ENCODE results near the gene ANXA11. TPM values are rescaled to one million over a fixed set of nuclear protein-coding genes. Genes with fewer than 3 reads are reported as not detected.

Gene ANXA11
- total and polyA plus RNA-seq, 3 experiments from 2014 or later, result 211 to 292 (median 217) TPM

DNA sequence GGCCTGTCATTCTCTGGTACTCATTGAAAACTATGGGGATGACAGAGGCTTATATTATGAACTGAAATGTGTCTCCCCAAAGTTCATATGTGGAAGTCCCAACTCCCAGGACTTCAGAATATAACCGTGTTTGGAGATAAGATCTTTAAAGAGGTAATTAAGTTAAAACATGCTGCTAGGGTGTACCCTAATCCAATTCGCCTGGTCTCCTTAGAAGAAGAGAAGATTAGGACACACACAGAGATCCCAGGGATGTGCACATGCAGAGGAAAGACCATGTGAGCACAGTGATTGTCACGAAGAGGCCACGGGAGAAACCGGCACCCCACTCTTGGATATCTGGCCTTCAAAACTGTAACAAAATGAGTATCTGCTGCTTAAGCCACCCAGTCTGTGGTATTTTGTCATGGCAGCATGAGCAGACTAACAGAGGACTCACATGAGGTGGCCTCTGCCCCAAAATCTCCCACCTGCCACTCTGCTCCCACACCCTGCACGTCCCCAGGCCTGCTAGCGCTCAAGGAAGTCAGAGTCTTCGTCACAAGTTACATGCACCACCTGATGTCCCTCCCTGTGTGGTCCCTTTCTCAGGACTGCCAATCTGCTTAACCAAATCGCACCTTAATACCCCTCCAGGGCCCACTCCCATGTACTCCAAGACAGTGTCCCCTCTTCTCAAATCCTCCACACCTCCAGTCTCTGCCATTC lies 46.0 kb downstream of the ANXA11 start:
- CTCF ChIA-PET, result interaction anchor here (1.2 to 2.3 kb wide), 3 partner anchors 15 to 45 kb away, joined by 4 to 9 read pairs (median 7); no protein-coding TSS in a partner anchor
- H3K36me3 Mint-ChIP-seq, result peaks cover 0 to 99% (median 42%) of the 10 kb centered on the region in 3 donors
- H3K4me1 ChIP-seq (ENCODE audit: insufficient read depth, low read length), result no peaks in the 10 kb centered on the region
- H3K9me3 ChIP-seq (ENCODE audit: low read length), result no peaks in the 10 kb centered on the region
- H3K27me3 ChIP-seq (ENCODE audit: insufficient read depth, low read length, poor library complexity, severe bottlenecking), result no peaks in the 10 kb centered on the region
- POLR2A ChIA-PET, result no interaction called here
- no peaks in the 10 kb centered on the region for H3K27me3 Mint-ChIP-seq
- no peak overlapping the region for H3K27ac ChIP-seq (ENCODE audit: low read depth, low read length)
- H3K36me3 ChIP-seq (ENCODE audit: insufficient read depth, low read length), result peaks cover 92% of the 10 kb centered on the region
- no peak overlapping the region for H3K4me3 Mint-ChIP-seq
- H3K4me1 Mint-ChIP-seq, result no peaks in the 10 kb centered on the region
- no peak for DNase-seq
- no peak overlapping the region for H3K4me3 ChIP-seq (ENCODE audit: low read length)
- peak overlapping the region in 5 of 8 donors; percentile 39 to 95 (median 82) for H3K27ac Mint-ChIP-seq
- H3K9me3 Mint-ChIP-seq, result no peaks in the 10 kb centered on the region

- Mint-ChIP-seq H3K9me3 (no peaks in the 10 kb centered on the region), H3K27me3 (no peaks in the 10 kb centered on the region), H3K4me1 (no peaks in the 10 kb centered on the region), H3K27ac (peak overlapping the region in 5 of 8 donors; percentile 23 to 62 (median 29)), H3K36me3 (peaks cover 0 to 99% (median 41%) of the 10 kb centered on the region in 3 donors), H3K4me3 (no peak overlapping the region)
- H3K36me3 ChIP-seq (ENCODE audit: insufficient read depth, low read length), result peaks cover 85% of the 10 kb centered on the region
- H3K4me3 ChIP-seq (ENCODE audit: low read length), result no peak overlapping the region
- H3K27ac ChIP-seq (ENCODE audit: low read depth, low read length), result peak overlapping the region; percentile 40
- H3K27me3 ChIP-seq (ENCODE audit: insufficient read depth, low read length, poor library complexity, severe bottlenecking), result no peaks in the 10 kb centered on the region
- DNase-seq, result peak in 1 of 5 donors; percentile 25
- H3K4me1 ChIP-seq (ENCODE audit: insufficient read depth, low read length), result no peaks in the 10 kb centered on the region
- ChIA-PET CTCF (interaction anchor here (1.1 to 2.0 kb wide), 2 partner anchors 15 to 64 kb away, joined by 3 to 7 read pairs; no protein-coding TSS in a partner anchor), POLR2A (no interaction called here)
- no peaks in the 10 kb centered on the region for H3K9me3 ChIP-seq (ENCODE audit: low read length)
Observed at GRCh38 chr10:80158598-80159127, 46.7 kb downstream of the ANXA11 start.

DNA sequence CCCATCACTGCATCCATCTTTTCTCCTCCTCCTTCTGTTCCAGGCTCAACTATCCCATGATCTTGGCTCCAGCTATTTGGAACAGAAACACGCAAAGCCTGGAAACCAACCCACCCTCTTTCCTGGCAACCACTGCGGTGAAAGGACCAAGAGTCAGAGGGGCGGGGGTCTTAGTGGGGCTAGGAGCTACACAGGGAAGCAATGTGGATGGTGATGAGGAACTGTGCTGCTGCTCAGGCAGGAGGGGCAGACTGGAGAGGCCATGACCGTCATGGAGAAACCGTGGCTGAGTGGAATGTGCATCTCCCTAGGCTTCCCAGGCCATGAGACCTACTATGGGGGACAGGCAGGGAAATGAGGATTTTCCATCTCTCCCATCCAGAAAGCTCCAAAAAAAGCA lies 47.2 kb downstream of the ANXA11 start:
- no peak for DNase-seq
- Histone ChIP-seq H3K27me3 (ENCODE audit: insufficient read depth, low read length, poor library complexity, severe bottlenecking) (no peaks in the 10 kb centered on the region), H3K4me3 (ENCODE audit: low read length) (no peak overlapping the region), H3K36me3 (ENCODE audit: insufficient read depth, low read length) (peaks cover 86% of the 10 kb centered on the region), H3K9me3 (ENCODE audit: low read length) (no peaks in the 10 kb centered on the region), H3K27ac (ENCODE audit: low read depth, low read length) (peak overlapping the region; percentile 40), H3K4me1 (ENCODE audit: insufficient read depth, low read length) (no peaks in the 10 kb centered on the region)
- Mint-ChIP-seq H3K27ac (peak overlapping the region in 3 of 8 donors; percentile 24 to 66 (median 33)), H3K4me1 (no peaks in the 10 kb centered on the region), H3K36me3 (peaks cover 0 to 99% (median 39%) of the 10 kb centered on the region in 3 donors), H3K27me3 (no peaks in the 10 kb centered on the region), H3K4me3 (no peak overlapping the region), H3K9me3 (no peaks in the 10 kb centered on the region)
- ChIA-PET POLR2A (no interaction called here), CTCF (interaction anchor here (1.1 to 2.0 kb wide), 2 partner anchors 14 to 65 kb away, joined by 3 to 7 read pairs; no protein-coding TSS in a partner anchor)

DNA sequence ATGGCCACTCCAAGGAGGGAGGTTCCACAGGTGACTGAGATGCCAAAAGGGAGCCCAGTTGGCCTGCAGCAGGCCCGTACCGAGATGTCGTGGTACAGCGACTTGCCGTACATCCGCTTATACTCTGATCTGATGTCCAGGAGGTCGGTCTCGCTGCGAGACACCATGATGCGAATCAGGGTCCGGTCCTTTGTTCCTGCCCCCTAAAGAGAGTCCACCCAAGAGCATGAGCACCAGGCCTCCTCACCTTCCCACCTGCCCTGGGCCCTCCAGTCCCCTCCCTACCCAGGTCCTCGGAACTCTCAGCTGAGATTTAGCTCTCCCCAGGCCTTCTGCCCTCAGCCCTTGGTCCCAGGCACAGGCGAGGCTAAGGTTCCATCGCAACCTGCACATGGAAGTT lies 47.8 kb downstream of the ANXA11 start:
- Histone ChIP-seq H3K36me3 (ENCODE audit: insufficient read depth, low read length) (peaks cover 87% of the 10 kb centered on the region), H3K4me3 (ENCODE audit: low read length) (no peak overlapping the region), H3K4me1 (ENCODE audit: insufficient read depth, low read length) (no peaks in the 10 kb centered on the region), H3K27me3 (ENCODE audit: insufficient read depth, low read length, poor library complexity, severe bottlenecking) (no peaks in the 10 kb centered on the region), H3K27ac (ENCODE audit: low read depth, low read length) (no peak overlapping the region), H3K9me3 (ENCODE audit: low read length) (no peaks in the 10 kb centered on the region)
- H3K36me3 Mint-ChIP-seq, result peaks cover 0 to 98% (median 39%) of the 10 kb centered on the region in 3 donors
- H3K9me3 Mint-ChIP-seq, result no peaks in the 10 kb centered on the region
- peak in 1 of 5 donors; percentile 40 for DNase-seq
- CTCF ChIA-PET, result interaction anchor here (1.1 to 2.0 kb wide), 3 partner anchors 14 to 65 kb away, joined by 3 to 7 read pairs (median 3); no protein-coding TSS in a partner anchor
- POLR2A ChIA-PET, result no interaction called here
- H3K4me3 Mint-ChIP-seq, result no peak overlapping the region
- H3K4me1 Mint-ChIP-seq, result no peaks in the 10 kb centered on the region
- peak overlapping the region in 3 of 8 donors; percentile 42 to 90 (median 66) for H3K27ac Mint-ChIP-seq
- H3K27me3 Mint-ChIP-seq, result no peaks in the 10 kb centered on the region

GRCh38 chr10:80156216-80156615 lies 49.1 kb downstream of the ANXA11 start:
- Mint-ChIP-seq H3K27ac (peak overlapping the region in 3 of 8 donors; percentile 23 to 73 (median 71)), H3K4me1 (no peaks in the 10 kb centered on the region), H3K27me3 (no peaks in the 10 kb centered on the region), H3K9me3 (no peaks in the 10 kb centered on the region), H3K4me3 (no peak overlapping the region), H3K36me3 (peaks cover under 1 to 98% (median 41%) of the 10 kb centered on the region in 3 donors)
- peak in 1 of 5 donors; percentile 7 for DNase-seq
- ChIA-PET POLR2A (no interaction called here), CTCF (interaction anchor here (1.1 to 2.7 kb wide), 3 partner anchors 13 to 66 kb away, joined by 3 to 12 read pairs (median 3); no protein-coding TSS in a partner anchor)
- Histone ChIP-seq H3K27ac (ENCODE audit: low read depth, low read length) (no peak overlapping the region), H3K4me3 (ENCODE audit: low read length) (no peak overlapping the region), H3K27me3 (ENCODE audit: insufficient read depth, low read length, poor library complexity, severe bottlenecking) (no peaks in the 10 kb centered on the region), H3K4me1 (ENCODE audit: insufficient read depth, low read length) (no peaks in the 10 kb centered on the region), H3K36me3 (ENCODE audit: insufficient read depth, low read length) (peaks cover 75% of the 10 kb centered on the region), H3K9me3 (ENCODE audit: low read length) (no peaks in the 10 kb centered on the region)

- Histone ChIP-seq H3K27me3 (ENCODE audit: insufficient read depth, low read length, poor library complexity, severe bottlenecking) (no peaks in the 10 kb centered on the region), H3K36me3 (ENCODE audit: insufficient read depth, low read length) (peaks cover 70% of the 10 kb centered on the region), H3K4me1 (ENCODE audit: insufficient read depth, low read length) (no peaks in the 10 kb centered on the region), H3K27ac (ENCODE audit: low read depth, low read length) (no peak overlapping the region), H3K4me3 (ENCODE audit: low read length) (no peak overlapping the region), H3K9me3 (ENCODE audit: low read length) (no peaks in the 10 kb centered on the region)
- CTCF ChIA-PET, result interaction anchor here (1.1 to 2.7 kb wide), 2 partner anchors 12 to 16 kb away, joined by 3 to 12 read pairs; no protein-coding TSS in a partner anchor
- peak overlapping the region in 5 of 8 donors; percentile 10 to 73 (median 40) for H3K27ac Mint-ChIP-seq
- H3K4me1 Mint-ChIP-seq, result no peaks in the 10 kb centered on the region
- peak overlapping the region in 1 of 7 donors; percentile 45 for H3K4me3 Mint-ChIP-seq
- POLR2A ChIA-PET, result no interaction called here
- peaks cover 5 to 98% (median 43%) of the 10 kb centered on the region in 3 donors for H3K36me3 Mint-ChIP-seq
- H3K9me3 Mint-ChIP-seq, result peaks cover 0 to 2% (median 0%) of the 10 kb centered on the region in 5 donors
- DNase-seq, result peak in 1 of 5 donors; percentile 16
- no peaks in the 10 kb centered on the region for H3K27me3 Mint-ChIP-seq
Observed at GRCh38 chr10:80155696-80156215, 49.6 kb downstream of the ANXA11 start.

- POLR2A ChIA-PET, result no interaction called here
- Mint-ChIP-seq H3K4me1 (no peaks in the 10 kb centered on the region), H3K4me3 (no peak overlapping the region), H3K9me3 (peaks cover 0 to 6% (median 0%) of the 10 kb centered on the region in 5 donors), H3K27ac (peak overlapping the region in 4 of 8 donors; percentile 10 to 87 (median 27)), H3K27me3 (no peaks in the 10 kb centered on the region), H3K36me3 (peaks cover 11 to 98% (median 43%) of the 10 kb centered on the region in 3 donors)
- CTCF ChIA-PET, result interaction anchor here (2.7 kb wide), 1 partner anchor 12 kb away, joined by 12 read pairs; no protein-coding TSS in a partner anchor
- Histone ChIP-seq H3K36me3 (ENCODE audit: insufficient read depth, low read length) (peaks cover 70% of the 10 kb centered on the region), H3K27ac (ENCODE audit: low read depth, low read length) (no peak overlapping the region), H3K27me3 (ENCODE audit: insufficient read depth, low read length, poor library complexity, severe bottlenecking) (no peaks in the 10 kb centered on the region), H3K4me3 (ENCODE audit: low read length) (no peak overlapping the region), H3K9me3 (ENCODE audit: low read length) (no peaks in the 10 kb centered on the region), H3K4me1 (ENCODE audit: insufficient read depth, low read length) (no peaks in the 10 kb centered on the region)
- no peak for DNase-seq
Observed at GRCh38 chr10:80154978-80155695, 50.2 kb downstream of the ANXA11 start.
